SJSA1 (cell line): ENCODE measurements around the gene ACO2. TPM values are rescaled to one million over a fixed set of nuclear protein-coding genes. Genes with fewer than 3 reads are reported as not detected.

Experiments used
- DNase-seq, 2 experiments: peaks; one replicate each; pipeline ENCODE4 v3.0.0-alpha.2; 2015 to 2020; ENCODE audit warnings: low spot score in 2 of 2, low read depth in 1 of 2
- H3K27ac ChIP-seq: fragments of 250-450 bp; sonication (Bioruptor Pico); 2 replicates; pipeline ENCODE4 v1.5.1; 2020; ENCODE audit warnings: mild to moderate bottlenecking, moderate library complexity
- H3K27me3 ChIP-seq: fragments of 250-450 bp; sonication (Bioruptor Pico); replicated peaks from 2 replicates; pipeline ENCODE4 v1.5.1; 2020; ENCODE audit warnings: mild to moderate bottlenecking, moderate library complexity
- H3K36me3 ChIP-seq: fragments of 250-450 bp; sonication (Bioruptor Pico); 2 replicates; pipeline ENCODE4 v1.5.1; 2020; ENCODE audit warnings: mild to moderate bottlenecking
- H3K4me1 ChIP-seq: fragments of 250-450 bp; sonication (Bioruptor Pico); replicated peaks from 2 replicates; pipeline ENCODE4 v1.6.1; 2021; ENCODE audit warnings: mild to moderate bottlenecking
- H3K4me3 ChIP-seq: fragments of 250-450 bp; sonication (Bioruptor Pico); 2 replicates; pipeline ENCODE4 v1.5.1; 2020; ENCODE audit warnings: mild to moderate bottlenecking
- H3K9me3 ChIP-seq: fragments of 250-450 bp; sonication (Bioruptor Pico); replicated peaks from 2 replicates; pipeline ENCODE4 v1.5.1; 2020; ENCODE audit warnings: mild to moderate bottlenecking
- total RNA-seq: library from RNA; depleted of rRNA; stranded (reverse); fragments of >200 nt; shearing (Covaris generic); gene quantifications from 2 replicates; pipeline ENCODE4 v1.2.3, GENCODE V29; 2014

Gene ACO2
- total RNA-seq, 1 experiment from 2014 or later: 71.1 TPM

DNA sequence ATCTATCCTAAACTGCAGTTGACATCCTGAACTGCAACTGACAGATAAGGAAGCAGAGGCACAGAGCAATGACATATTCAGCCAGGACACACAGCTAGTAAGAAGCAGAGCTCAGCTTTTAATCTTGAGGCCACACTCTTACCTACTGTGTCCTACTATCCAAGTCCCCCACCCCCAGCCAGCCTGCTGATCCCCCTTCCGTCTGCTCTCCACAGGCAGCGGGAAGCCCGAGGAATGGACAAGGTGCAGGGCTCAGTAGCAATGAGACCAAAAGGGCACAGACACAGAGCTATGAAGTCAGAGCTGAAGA is 71.0 kb downstream of the ACO2 start:
- Histone ChIP-seq H3K27ac (no peak overlapping the region), H3K36me3 (peaks cover 29% of the 10 kb centered on the region), H3K9me3 (no peaks in the 10 kb centered on the region), H3K27me3 (no peaks in the 10 kb centered on the region), H3K4me1 (peaks cover 20% of the 10 kb centered on the region), H3K4me3 (no peak overlapping the region)
- DNase-seq: no peak

DNA sequence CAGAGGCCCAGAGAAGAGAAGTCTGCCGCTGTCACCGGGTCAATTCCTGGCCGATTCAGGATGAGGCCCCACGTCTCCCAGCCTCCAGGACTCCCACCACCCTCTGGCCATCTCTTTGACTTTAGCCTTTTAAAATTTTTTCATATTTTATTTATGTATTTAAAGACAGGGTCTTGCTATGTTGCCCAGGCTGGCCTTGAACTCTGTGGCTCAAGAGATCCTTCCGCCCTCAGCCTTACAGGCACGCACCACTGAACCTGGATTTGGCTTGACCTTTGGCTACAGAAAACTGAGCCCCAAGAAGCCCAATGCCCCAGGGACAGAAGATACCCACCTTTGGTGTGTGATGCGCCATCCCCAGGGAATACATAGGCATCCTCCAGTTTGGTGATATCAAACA is 71.4 kb downstream of the ACO2 start:
- Histone ChIP-seq H3K4me1 (peaks cover 20% of the 10 kb centered on the region), H3K9me3 (no peaks in the 10 kb centered on the region), H3K36me3 (peaks cover 27% of the 10 kb centered on the region), H3K4me3 (no peak overlapping the region), H3K27ac (no peak overlapping the region), H3K27me3 (no peaks in the 10 kb centered on the region)
- DNase-seq: no peak

GRCh38 chr22:41541484-41541883 is 72.6 kb downstream of the ACO2 start:
- no peak overlapping the region for H3K4me3 ChIP-seq
- DNase-seq: no peak
- H3K36me3 ChIP-seq: peaks cover 27% of the 10 kb centered on the region
- no peaks in the 10 kb centered on the region for H3K9me3 ChIP-seq
- H3K27ac ChIP-seq: no peak overlapping the region
- H3K4me1 ChIP-seq: peaks cover 20% of the 10 kb centered on the region
- no peaks in the 10 kb centered on the region for H3K27me3 ChIP-seq

GRCh38 chr22:41542224-41542623 is 73.3 kb downstream of the ACO2 start:
- H3K4me3 ChIP-seq: no peak overlapping the region
- H3K27me3 ChIP-seq: no peaks in the 10 kb centered on the region
- peaks cover 20% of the 10 kb centered on the region for H3K4me1 ChIP-seq
- H3K9me3 ChIP-seq: no peaks in the 10 kb centered on the region
- no peak overlapping the region for H3K27ac ChIP-seq
- H3K36me3 ChIP-seq: peaks cover 25% of the 10 kb centered on the region
- DNase-seq: no peak

GRCh38 chr22:41543854-41544670 is 75.1 kb downstream of the ACO2 start, which contains the start of gene POLR3H:
TSS of gene POLR3H (minus strand) at chr22:41544470. CDS start at chr22:41544101, 369 bp downstream.
- peaks cover 18% of the 10 kb centered on the region for H3K36me3 ChIP-seq
- H3K27me3 ChIP-seq: no peaks in the 10 kb centered on the region
- peak; percentile 98 to 99 for DNase-seq
- H3K27ac ChIP-seq: peak within 1 kb of the TSS; percentile 44; the same call in 1 of the 2 replicates
- H3K4me3 ChIP-seq: peak within 1 kb of the TSS; percentile 82
- H3K9me3 ChIP-seq: no peaks in the 10 kb centered on the region
- H3K4me1 ChIP-seq: peaks cover 20% of the 10 kb centered on the region

DNA sequence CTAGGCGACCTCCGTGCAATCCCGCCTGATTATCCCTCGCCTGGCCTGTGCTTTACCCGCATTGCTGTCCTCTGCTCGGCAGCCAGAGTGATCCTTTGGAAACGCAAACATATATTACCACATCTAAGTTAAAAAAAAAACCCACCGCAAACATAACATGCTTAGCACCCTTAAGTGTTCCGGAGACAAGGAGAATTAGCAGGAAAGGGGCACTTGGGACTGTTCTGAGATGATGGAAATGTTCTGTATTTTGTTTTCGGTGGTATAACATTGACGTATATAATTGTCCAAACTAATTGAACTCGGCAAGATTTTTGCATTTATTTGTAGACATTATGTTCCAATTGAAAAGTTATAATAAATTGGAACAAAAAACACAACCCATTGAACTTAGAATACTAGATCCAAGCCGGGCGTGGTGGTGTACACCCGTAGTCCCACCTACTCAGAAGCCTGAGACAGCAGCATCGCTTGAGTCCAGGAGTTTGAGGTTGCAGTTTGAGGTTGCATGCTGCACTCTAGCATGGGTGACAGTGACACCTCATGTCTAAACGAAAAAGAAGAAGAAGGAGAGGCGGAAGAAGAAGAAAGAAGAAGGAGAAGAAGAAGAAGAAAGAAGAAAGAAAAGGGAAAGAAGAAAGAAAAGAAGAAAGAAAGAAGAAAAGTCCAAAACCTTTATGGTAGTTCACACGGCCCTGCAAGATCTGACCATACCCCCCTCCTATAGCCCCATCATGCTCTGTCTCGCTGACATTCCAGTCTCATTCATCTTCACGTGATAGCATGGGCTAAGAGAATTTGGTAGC is 76.0 kb downstream of the ACO2 start:
- H3K27me3 ChIP-seq: no peaks in the 10 kb centered on the region
- peak overlapping the region; percentile 82 for H3K4me3 ChIP-seq
- H3K27ac ChIP-seq: no peak overlapping the region
- no peak for DNase-seq
- peaks cover 20% of the 10 kb centered on the region for H3K4me1 ChIP-seq
- H3K36me3 ChIP-seq: peaks cover 10% of the 10 kb centered on the region
- H3K9me3 ChIP-seq: no peaks in the 10 kb centered on the region

DNA sequence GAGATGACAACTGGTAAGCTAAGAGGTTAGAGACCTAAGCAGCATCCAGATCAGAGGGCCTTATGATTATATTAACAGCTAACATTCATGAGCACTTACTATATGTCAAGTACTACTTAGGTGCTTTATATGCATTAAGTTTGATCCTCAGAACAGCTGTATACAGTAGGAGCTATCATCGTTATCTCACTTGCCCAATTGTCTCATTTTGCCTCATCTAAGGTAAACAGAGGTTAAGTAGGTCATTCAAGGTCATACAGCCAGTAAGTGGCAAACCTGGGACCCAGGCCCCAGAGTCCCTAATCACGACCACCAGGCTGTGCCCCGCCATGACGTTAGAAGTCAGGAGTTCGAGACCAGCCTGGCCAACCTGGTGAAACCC is 79.9 kb downstream of the ACO2 start:
- no peak for DNase-seq
- Histone ChIP-seq H3K4me1 (peaks cover 7% of the 10 kb centered on the region; the same call in 1 of the 2 replicates), H3K4me3 (no peak overlapping the region), H3K27ac (no peak overlapping the region), H3K9me3 (no peaks in the 10 kb centered on the region), H3K36me3 (peaks cover 3% of the 10 kb centered on the region; the same call in 1 of the 2 replicates), H3K27me3 (no peaks in the 10 kb centered on the region)

GRCh38 chr22:41550952-41551491 is 82.1 kb downstream of the ACO2 start:
- Histone ChIP-seq H3K4me3 (no peak overlapping the region), H3K27ac (no peak overlapping the region), H3K9me3 (no peaks in the 10 kb centered on the region), H3K27me3 (no peaks in the 10 kb centered on the region), H3K36me3 (no peaks in the 10 kb centered on the region), H3K4me1 (no peaks in the 10 kb centered on the region)
- no peak for DNase-seq

- Histone ChIP-seq H3K4me1 (peaks cover 4% of the 10 kb centered on the region), H3K9me3 (no peaks in the 10 kb centered on the region), H3K27me3 (no peaks in the 10 kb centered on the region), H3K4me3 (no peak overlapping the region), H3K36me3 (no peaks in the 10 kb centered on the region), H3K27ac (no peak overlapping the region)
- DNase-seq: no peak
Observed at GRCh38 chr22:41551877-41552582, 83.1 kb downstream of the ACO2 start.

DNA sequence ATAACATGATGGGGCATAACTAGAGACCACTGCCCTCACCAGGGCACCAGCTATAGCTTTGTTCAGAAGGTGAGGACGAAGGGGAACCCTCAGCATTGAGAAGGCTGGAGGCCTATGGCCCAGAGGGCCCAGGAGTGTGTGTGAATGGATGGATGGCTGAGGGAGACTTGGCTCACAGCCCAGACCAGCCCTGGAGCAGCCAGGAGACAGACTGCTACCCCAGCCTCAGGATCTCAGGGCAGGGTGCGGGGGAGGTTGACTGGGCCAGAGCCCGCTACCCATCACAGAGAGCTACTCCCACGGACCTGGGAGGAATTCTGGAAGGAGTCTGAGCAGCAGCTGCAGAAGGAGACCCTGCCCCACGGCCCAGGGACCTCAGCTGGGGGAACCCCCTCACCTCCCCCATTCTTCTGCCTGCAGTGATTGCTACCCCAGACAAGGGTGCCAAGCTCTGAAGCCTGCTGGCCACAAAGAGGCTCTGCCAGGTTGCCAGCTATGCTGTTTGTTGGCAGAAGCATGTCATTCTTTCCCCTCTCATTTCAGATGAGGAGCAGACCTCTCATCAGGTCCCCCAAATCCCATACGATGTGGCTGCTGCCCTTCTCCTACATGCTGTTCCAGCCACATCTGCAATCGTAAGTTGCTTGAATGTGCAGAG is 86.5 kb downstream of the ACO2 start:
- DNase-seq: no peak

DNA sequence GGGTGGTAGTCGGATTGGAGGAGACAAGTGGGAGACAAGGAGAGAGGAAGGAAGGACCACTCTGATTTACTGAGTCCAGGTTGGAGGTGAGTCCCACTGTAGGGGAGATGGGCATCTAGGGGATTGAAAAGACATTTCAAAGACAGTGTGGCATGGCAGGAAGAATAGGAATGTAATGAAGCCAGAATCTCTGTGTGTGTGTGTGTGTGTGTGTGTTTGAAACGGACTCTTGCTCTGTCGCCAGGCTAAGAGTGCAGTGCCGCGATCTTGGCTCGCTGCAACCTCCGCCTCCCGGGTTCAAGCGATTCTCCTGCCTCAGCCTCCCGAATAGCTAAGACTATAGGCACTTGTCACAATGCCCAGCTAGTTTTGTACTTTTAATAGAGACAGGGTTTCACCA is 87.6 kb downstream of the ACO2 start:
- Histone ChIP-seq H3K27me3 (no peaks in the 10 kb centered on the region), H3K36me3 (no peaks in the 10 kb centered on the region), H3K4me3 (no peak overlapping the region), H3K9me3 (0 out of 2 replicates have a peak, but pooled peaks cover 3% of the 10 kb centered on the region), H3K4me1 (peaks cover 13% of the 10 kb centered on the region), H3K27ac (no peak overlapping the region)
- DNase-seq: no peak

More for the DNA sequence above, 86.5 kb downstream of the ACO2 start:
- H3K27me3 ChIP-seq: no peaks in the 10 kb centered on the region
- H3K4me3 ChIP-seq: no peak overlapping the region
- H3K9me3 ChIP-seq: 0 out of 2 replicates have a peak, but pooled peaks cover 3% of the 10 kb centered on the region
- no peak overlapping the region for H3K27ac ChIP-seq
- H3K4me1 ChIP-seq: peaks cover 13% of the 10 kb centered on the region
- H3K36me3 ChIP-seq: no peaks in the 10 kb centered on the region

DNA sequence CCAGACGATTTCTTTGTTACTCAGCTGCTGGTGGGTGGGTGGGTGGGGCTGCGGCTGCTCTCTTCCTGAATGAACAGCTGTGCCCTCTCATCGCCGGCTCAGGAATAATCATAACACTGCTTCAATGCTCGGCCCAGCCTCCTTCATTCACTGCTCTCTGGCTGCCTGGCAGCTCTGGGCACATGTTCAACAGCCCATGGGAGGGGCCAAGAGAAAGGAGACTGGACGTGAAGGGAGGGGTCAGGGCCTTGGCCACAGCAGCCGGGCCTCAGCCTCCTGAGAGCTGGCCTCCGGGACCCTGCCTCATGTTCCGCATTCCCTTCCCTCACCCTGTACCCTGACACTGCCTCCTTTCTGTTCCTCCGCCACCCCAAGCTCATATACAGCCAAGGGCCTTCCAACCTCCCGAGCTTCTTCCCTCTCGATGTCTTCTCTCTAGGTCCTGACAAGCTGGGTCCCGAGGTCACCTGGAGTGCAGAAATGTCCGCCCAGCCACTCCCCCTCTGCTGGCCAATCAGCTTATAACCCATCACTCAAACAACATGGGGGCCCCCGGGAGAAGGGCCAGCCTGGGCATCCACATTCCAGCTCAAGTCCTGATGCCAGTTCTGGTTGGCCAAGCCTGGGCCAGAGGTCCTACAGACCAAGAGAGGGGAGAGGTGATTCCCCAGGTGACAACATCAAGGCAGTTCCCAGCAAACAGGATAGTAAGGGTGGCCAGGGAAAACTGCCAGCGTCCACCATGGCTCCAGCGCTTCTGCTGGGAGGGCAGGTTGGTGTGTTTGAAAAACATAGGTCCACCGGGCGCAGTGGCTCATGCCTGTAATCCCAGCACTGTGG is 88.7 kb downstream of the ACO2 start:
- peak; percentile 65 to 79 for DNase-seq
- Histone ChIP-seq H3K27me3 (no peaks in the 10 kb centered on the region), H3K36me3 (no peaks in the 10 kb centered on the region), H3K4me3 (no peak overlapping the region), H3K9me3 (0 out of 2 replicates have a peak, but pooled peaks cover 3% of the 10 kb centered on the region), H3K4me1 (peaks cover 17% of the 10 kb centered on the region), H3K27ac (peak overlapping the region; percentile 31; the same call in 1 of the 2 replicates)
